HepG2 (cell line): ENCODE measurements around the gene SLC39A1. TPM values are rescaled to one million over a fixed set of nuclear protein-coding genes. Genes with fewer than 3 reads are reported as not detected.

ENCODE experiments used
- ATM ChIP-seq: fragments of 450-650 bp; IDR thresholded peaks from 2 replicates; pipeline ENCODE4 v1.7.1; 2017; ENCODE audit warnings: mild to moderate bottlenecking, borderline replicate concordance
- BORCS8-MEF2B ChIP-seq: sonication (generic); formaldehyde crosslinking; IDR thresholded peaks from 2 replicates; pipeline ENCODE4 v1.8.0; 2022; ENCODE audit warnings: mild to moderate bottlenecking, missing genetic modification reagents
- CC2D1A ChIP-seq: sonication (generic); formaldehyde crosslinking; IDR thresholded peaks from 2 replicates; pipeline ENCODE4 v1.8.1; 2023; ENCODE audit warnings: mild to moderate bottlenecking, missing genetic modification reagents
- CENPT ChIP-seq: sonication (generic); formaldehyde crosslinking; IDR thresholded peaks from 2 replicates; pipeline ENCODE4 v1.8.0; 2022; ENCODE audit warnings: low read depth, mild to moderate bottlenecking, moderate library complexity, missing genetic modification reagents
- EP300 ChIP-seq, 3 experiments: sonication (generic) in 1 of 3; formaldehyde crosslinking in 1 of 3; IDR thresholded peaks; 2 replicates each; pipeline versions ENCODE4 v1.5.1 to v1.6.1; 2011 to 2020; ENCODE audit warnings: low read depth in 2 of 3, low read length in 2 of 3, borderline replicate concordance in 1 of 3, improper control_type of control experiment in 1 of 3, mild to moderate bottlenecking in 1 of 3, missing genetic modification reagents in 1 of 3, moderate library complexity in 1 of 3
- MLLT10 ChIP-seq: sonication (generic); formaldehyde crosslinking; IDR thresholded peaks from 2 replicates; pipeline ENCODE4 v1.4.0; 2020; ENCODE audit warnings: missing genetic modification reagents
- RNF2 ChIP-seq: fragments of 450-650 bp; conservative IDR thresholded peaks from 2 replicates; pipeline ENCODE4 v1.6.1; 2016; ENCODE audit warnings: low read depth
- SIN3B ChIP-seq: fragments of 150-350 bp; IDR thresholded peaks from 2 replicates; pipeline ENCODE4 v1.6.1; 2014; ENCODE audit warnings: low read length
- SIX1 ChIP-seq: sonication (generic); formaldehyde crosslinking; IDR thresholded peaks from 2 replicates; pipeline ENCODE4 v1.4.0; 2020; ENCODE audit warnings: missing genetic modification reagents, borderline replicate concordance
- SMAD1 ChIP-seq: sonication (generic); formaldehyde crosslinking; IDR thresholded peaks from 2 replicates; pipeline ENCODE4 v1.4.0; 2020; ENCODE audit warnings: missing genetic modification reagents, low read depth, mild to moderate bottlenecking, borderline replicate concordance
- TBX3 ChIP-seq: fragments of 450-650 bp; IDR thresholded peaks from 2 replicates; pipeline ENCODE4 v1.6.1; 2017; ENCODE audit warnings: antibody characterized with exemption, mild to moderate bottlenecking, inconsistent platforms, borderline replicate concordance
- ZBTB3 ChIP-seq: sonication (generic); formaldehyde crosslinking; IDR thresholded peaks from 2 replicates; pipeline ENCODE4 v1.4.0; 2020; ENCODE audit warnings: low read depth, mild to moderate bottlenecking, moderate library complexity, missing genetic modification reagents, borderline replicate concordance
- ZNF552 ChIP-seq: sonication (generic); formaldehyde crosslinking; IDR thresholded peaks from 2 replicates; pipeline ENCODE4 v1.9.0; 2022; ENCODE audit warnings: missing genetic modification reagents, mild to moderate bottlenecking, borderline replicate concordance
- ZNF556 ChIP-seq: sonication (generic); formaldehyde crosslinking; IDR thresholded peaks from 2 replicates; pipeline ENCODE4 v1.4.0; 2020; ENCODE audit warnings: mild to moderate bottlenecking, missing genetic modification reagents, borderline replicate concordance
- ZNF703 ChIP-seq: sonication (generic); formaldehyde crosslinking; IDR thresholded peaks from 2 replicates; pipeline ENCODE4 v1.5.1; 2020; ENCODE audit warnings: missing genetic modification reagents, mild to moderate bottlenecking, moderate library complexity, borderline replicate concordance
- polyA plus RNA-seq, 8 experiments: library from polyadenylated mRNA; depleted of rRNA in 3 of 8; stranded (reverse) in 7 of 8; unstranded in 1 of 8; fragments of >200 nt; fragmentation: Illumina TruSeq in 4 of 8; extraction: Trizol in 4 of 8; gene quantifications; 2 replicates each; pipeline versions ENCODE4 v1.2.1 to v1.2.3, GENCODE V29; 2011 to 2016; ENCODE audit warnings: low read depth in 4 of 8, missing spikeins in 1 of 8, mixed read lengths in 1 of 8; ENCODE audit not compliant: insufficient read depth in 1 of 8
- total RNA-seq, 5 experiments: library from RNA; depleted of rRNA; stranded (reverse); fragments of >200 nt; fragmentation: Illumina TruSeq; extraction: Trizol; gene quantifications; 2 replicates each; pipeline ENCODE4 v1.2.3, GENCODE V29; 2016; ENCODE audit warnings: low read depth in 1 of 5
- TF ChIP-seq, protein P1 (sequence below): IDR thresholded peaks from 2 replicates; pipeline ENCODE4 v1.6.1; 2016; ENCODE audit warnings: low read depth, missing genetic modification reagents, missing compliant biosample characterization
- TF ChIP-seq, protein P2 (sequence below): sonication (generic); formaldehyde crosslinking; IDR thresholded peaks from 2 replicates; pipeline ENCODE4 v1.4.0; 2020; ENCODE audit warnings: missing genetic modification reagents
- TF ChIP-seq, protein P3 (sequence below): sonication (generic); formaldehyde crosslinking; IDR thresholded peaks from 2 replicates; pipeline ENCODE4 v1.5.0; 2020; ENCODE audit warnings: mild to moderate bottlenecking, missing genetic modification reagents
- TF ChIP-seq, protein P4 (sequence below): sonication (generic); formaldehyde crosslinking; IDR thresholded peaks from 2 replicates; pipeline ENCODE4 v1.5.0; 2020; ENCODE audit warnings: missing genetic modification reagents

The SLC39A1 gene
- total and polyA plus RNA-seq, 2 of the 13 experiments (the other 11 are each of a cell fraction or from before 2014, with no cell fraction given): 71.2 to 78.4 TPM

DNA sequence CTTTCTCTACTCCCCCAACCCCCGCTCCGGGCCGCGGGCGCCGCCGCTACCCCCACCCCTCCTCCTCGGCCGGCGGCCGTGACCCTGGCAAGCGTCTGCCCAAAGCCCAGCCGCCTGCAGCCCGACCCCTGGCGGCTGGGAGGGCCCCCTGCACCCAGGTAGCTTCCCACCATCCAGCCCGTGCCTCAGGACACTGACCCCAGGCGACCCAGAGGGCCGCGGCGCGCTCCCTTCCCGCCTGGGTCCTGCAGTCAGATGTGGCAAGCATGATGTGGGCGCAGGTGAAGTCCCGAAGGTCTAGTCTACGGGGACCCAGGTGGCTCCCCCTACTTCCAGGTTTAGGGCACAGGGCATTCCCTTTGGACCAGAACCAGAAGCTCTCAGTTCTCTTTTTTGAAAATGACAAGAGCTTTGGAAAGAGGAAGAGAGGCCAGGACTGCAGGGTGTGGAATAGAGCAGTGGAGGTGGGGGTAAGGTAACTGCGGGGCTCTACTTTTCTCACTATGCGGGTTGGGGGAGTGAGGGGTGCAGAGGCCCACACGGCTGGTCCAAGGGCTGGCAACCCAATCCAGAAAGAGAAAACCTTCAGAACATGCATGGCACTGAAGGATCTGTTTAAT, 16.6 kb downstream of the SLC39A1 start, which contains the start of gene DENND4B (continued):
- no peak for TF ChIP-seq SIX1 (CRISPR knock-in tag)
- TF ChIP-seq, protein P1, sequence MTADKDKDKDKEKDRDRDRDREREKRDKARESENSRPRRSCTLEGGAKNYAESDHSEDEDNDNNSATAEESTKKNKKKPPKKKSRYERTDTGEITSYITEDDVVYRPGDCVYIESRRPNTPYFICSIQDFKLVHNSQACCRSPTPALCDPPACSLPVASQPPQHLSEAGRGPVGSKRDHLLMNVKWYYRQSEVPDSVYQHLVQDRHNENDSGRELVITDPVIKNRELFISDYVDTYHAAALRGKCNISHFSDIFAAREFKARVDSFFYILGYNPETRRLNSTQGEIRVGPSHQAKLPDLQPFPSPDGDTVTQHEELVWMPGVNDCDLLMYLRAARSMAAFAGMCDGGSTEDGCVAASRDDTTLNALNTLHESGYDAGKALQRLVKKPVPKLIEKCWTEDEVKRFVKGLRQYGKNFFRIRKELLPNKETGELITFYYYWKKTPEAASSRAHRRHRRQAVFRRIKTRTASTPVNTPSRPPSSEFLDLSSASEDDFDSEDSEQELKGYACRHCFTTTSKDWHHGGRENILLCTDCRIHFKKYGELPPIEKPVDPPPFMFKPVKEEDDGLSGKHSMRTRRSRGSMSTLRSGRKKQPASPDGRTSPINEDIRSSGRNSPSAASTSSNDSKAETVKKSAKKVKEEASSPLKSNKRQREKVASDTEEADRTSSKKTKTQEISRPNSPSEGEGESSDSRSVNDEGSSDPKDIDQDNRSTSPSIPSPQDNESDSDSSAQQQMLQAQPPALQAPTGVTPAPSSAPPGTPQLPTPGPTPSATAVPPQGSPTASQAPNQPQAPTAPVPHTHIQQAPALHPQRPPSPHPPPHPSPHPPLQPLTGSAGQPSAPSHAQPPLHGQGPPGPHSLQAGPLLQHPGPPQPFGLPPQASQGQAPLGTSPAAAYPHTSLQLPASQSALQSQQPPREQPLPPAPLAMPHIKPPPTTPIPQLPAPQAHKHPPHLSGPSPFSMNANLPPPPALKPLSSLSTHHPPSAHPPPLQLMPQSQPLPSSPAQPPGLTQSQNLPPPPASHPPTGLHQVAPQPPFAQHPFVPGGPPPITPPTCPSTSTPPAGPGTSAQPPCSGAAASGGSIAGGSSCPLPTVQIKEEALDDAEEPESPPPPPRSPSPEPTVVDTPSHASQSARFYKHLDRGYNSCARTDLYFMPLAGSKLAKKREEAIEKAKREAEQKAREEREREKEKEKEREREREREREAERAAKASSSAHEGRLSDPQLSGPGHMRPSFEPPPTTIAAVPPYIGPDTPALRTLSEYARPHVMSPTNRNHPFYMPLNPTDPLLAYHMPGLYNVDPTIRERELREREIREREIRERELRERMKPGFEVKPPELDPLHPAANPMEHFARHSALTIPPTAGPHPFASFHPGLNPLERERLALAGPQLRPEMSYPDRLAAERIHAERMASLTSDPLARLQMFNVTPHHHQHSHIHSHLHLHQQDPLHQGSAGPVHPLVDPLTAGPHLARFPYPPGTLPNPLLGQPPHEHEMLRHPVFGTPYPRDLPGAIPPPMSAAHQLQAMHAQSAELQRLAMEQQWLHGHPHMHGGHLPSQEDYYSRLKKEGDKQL (CRISPR knock-in tag): no peak
- TF ChIP-seq ZNF556: peak; percentile 83
- no peak for TF ChIP-seq MLLT10 (CRISPR knock-in tag)
- TF ChIP-seq SIN3B: no peak
- no peak for TF ChIP-seq ZNF552 (CRISPR knock-in tag)
- TF ChIP-seq, protein P2, sequence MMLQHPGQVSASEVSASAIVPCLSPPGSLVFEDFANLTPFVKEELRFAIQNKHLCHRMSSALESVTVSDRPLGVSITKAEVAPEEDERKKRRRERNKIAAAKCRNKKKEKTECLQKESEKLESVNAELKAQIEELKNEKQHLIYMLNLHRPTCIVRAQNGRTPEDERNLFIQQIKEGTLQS (CRISPR knock-in tag): 0 out of 2 replicates have a peak, but pooled peaks have one; percentile 25
- TF ChIP-seq, protein P3, sequence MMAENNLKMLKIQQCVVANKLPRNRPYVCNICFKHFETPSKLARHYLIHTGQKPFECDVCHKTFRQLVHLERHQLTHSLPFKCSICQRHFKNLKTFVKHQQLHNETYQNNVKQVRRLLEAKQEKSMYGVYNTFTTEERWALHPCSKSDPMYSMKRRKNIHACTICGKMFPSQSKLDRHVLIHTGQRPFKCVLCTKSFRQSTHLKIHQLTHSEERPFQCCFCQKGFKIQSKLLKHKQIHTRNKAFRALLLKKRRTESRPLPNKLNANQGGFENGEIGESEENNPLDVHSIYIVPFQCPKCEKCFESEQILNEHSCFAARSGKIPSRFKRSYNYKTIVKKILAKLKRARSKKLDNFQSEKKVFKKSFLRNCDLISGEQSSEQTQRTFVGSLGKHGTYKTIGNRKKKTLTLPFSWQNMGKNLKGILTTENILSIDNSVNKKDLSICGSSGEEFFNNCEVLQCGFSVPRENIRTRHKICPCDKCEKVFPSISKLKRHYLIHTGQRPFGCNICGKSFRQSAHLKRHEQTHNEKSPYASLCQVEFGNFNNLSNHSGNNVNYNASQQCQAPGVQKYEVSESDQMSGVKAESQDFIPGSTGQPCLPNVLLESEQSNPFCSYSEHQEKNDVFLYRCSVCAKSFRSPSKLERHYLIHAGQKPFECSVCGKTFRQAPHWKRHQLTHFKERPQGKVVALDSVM (CRISPR knock-in tag): 0 out of 2 replicates have a peak, but pooled peaks have one; percentile 27
- TF ChIP-seq, protein P4, sequence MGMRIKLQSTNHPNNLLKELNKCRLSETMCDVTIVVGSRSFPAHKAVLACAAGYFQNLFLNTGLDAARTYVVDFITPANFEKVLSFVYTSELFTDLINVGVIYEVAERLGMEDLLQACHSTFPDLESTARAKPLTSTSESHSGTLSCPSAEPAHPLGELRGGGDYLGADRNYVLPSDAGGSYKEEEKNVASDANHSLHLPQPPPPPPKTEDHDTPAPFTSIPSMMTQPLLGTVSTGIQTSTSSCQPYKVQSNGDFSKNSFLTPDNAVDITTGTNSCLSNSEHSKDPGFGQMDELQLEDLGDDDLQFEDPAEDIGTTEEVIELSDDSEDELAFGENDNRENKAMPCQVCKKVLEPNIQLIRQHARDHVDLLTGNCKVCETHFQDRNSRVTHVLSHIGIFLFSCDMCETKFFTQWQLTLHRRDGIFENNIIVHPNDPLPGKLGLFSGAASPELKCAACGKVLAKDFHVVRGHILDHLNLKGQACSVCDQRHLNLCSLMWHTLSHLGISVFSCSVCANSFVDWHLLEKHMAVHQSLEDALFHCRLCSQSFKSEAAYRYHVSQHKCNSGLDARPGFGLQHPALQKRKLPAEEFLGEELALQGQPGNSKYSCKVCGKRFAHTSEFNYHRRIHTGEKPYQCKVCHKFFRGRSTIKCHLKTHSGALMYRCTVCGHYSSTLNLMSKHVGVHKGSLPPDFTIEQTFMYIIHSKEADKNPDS (CRISPR knock-in tag): no peak
- no peak for TF ChIP-seq CC2D1A
- no peak for TF ChIP-seq RNF2
- peak; percentile 41; the same call in 1 of the 2 replicates for TF ChIP-seq BORCS8-MEF2B (CRISPR knock-in tag)
- TF ChIP-seq EP300 (IDR thresholded peaks at IDR 0.05; ENCODE audit: low read depth in 2 of 2, low read length in 2 of 2): 0 out of 4 replicates have a peak, but pooled peaks of 1 of the 2 experiments have one; percentile 31
- TF ChIP-seq EP300 (CRISPR knock-in tag; IDR thresholded peaks at IDR 0.05; ENCODE audit: borderline replicate concordance): no peak
- TF ChIP-seq SMAD1 (CRISPR knock-in tag): no peak
- TF ChIP-seq TBX3: no peak
- TF ChIP-seq ATM: no peak
- no peak for TF ChIP-seq ZBTB3 (CRISPR knock-in tag)
- no peak for TF ChIP-seq ZNF703
- no peak for TF ChIP-seq CENPT (CRISPR knock-in tag)
